HG03039 (cell line): ENCODE data around the gene TCF12.
"Not testable (repeated sequence)": the region's sequence is repeated elsewhere in the genome, so short reads cannot be mapped to it uniquely, and the experiment has no call there.

Source experiments
- ATAC-seq: cut with Tn5 transposase; IDR thresholded peaks from one replicate; pipeline ENCODE4 v1.9.1; 2021; ENCODE audit warnings: mild to moderate bottlenecking, moderate library complexity; ENCODE audit not compliant: unreplicated experiment

Gene TCF12

GRCh38 chr15:56915888-56916287 is 2.6 kb upstream of the TCF12 start:
- no peak for ATAC-seq

- ATAC-seq: no peak
Observed at GRCh38 chr15:56916825-56917477, 1.5 kb upstream of the TCF12 start.

DNA sequence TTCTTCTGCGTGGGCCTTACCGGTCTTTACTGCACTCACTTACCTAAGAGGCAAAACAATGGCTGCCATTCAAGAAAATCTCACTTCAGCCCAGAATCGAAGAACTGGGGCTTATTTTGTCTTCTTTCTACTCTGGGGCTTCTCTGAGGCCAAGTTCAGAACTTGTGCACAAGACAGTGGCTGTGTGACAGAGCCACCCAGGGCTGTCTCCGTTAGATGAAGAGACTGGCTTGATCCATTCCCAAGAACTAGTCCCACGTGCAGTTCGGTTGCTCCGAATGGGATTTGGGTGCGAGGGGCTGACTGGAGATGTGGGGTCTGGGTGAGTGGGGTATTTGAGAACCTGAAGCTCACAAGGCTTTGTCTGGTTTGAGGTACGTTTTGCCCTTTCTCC is 795 bp upstream of the TCF12 start:
- peak; percentile 3 for ATAC-seq

DNA sequence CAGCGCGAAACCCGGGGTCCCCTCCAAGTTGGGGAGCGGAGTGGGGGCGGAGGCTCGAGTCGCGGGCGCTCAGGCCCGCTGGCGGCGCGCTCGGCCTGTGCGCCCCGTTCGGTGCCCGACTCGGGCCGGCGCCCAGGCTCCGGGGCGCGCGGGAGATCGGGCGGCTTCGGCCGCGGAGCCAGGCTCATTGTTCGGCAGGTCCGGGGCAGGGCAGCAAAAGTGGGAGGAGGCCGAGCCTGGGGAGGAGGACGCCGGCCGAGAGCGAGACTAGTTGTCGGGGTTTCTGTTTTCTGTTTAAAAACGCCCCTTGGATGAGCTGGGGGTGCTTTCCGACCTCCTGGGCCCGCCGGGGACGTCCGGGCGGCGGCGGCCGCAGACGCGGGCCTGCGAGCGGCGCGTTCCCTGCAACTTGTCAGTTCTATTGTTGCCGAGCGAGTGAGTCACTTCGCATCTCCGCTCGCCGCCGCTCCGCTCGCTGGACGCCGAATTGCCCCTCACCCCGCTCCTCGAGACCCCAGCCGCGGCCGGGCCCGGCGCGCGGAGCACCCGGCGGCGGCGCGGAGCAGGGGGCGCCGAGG is 676 bp downstream of the TCF12 start:
- ATAC-seq: peak; percentile 29

- ATAC-seq: peak; percentile 3
Observed at GRCh38 chr15:56919609-56920366, 1.3 kb downstream of the TCF12 start.

DNA sequence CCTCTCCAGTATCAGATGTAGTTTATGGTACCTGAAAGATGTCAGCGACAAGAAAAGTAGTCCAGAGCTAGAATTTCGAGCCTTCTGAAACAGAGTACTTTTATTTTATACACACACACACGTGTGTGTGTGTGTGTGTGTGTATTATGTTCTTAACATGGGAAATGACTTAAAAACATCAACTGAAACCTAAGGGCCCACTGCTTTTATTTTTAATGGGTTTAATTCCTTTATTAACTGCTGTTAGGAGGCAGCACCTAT is 1.9 kb downstream of the TCF12 start:
- ATAC-seq: no peak

GRCh38 chr15:56923174-56923591 is 4.7 kb downstream of the TCF12 start:
- no peak for ATAC-seq

- ATAC-seq: no peak
Observed at GRCh38 chr15:56927816-56928215, 9.4 kb downstream of the TCF12 start.

DNA sequence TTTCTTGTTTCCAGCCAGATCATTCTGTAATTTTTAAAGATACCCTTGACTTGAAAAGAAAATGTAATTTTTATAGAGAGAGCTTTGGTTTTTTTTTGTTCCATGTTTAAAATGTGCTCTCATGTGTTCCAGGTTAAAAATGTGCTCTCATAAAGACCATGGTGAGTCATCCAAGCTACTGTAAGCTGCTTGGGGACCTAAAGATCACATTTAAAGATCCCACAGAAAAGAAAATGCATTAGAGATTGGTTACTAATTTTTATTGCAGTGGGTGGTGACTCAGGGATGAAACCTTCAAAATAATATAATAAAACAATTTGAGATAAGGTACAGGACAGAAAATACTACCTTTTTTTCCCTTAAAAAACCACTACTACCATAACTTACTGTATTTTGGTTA is 11.0 kb downstream of the TCF12 start:
- no peak for ATAC-seq

DNA sequence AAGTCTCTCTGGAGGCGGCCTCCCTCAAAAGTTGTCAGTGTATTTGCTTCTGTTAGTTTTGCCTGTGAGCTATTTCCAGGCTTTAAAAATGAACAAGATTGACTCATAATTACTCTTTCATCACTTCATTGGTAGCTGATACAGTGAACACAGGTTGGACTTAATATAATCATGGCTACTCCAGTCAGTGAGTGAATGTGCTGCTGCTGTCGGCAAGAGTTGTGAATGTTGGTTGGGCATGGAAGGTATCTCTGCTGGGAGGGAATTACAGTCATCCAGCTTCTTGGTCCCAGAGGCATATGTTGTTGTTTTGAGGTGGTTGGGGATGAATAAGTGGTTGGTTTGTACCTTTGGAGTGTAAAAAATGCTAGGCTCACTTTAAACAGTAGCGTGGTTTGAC is 11.5 kb downstream of the TCF12 start:
- ATAC-seq: no peak

DNA sequence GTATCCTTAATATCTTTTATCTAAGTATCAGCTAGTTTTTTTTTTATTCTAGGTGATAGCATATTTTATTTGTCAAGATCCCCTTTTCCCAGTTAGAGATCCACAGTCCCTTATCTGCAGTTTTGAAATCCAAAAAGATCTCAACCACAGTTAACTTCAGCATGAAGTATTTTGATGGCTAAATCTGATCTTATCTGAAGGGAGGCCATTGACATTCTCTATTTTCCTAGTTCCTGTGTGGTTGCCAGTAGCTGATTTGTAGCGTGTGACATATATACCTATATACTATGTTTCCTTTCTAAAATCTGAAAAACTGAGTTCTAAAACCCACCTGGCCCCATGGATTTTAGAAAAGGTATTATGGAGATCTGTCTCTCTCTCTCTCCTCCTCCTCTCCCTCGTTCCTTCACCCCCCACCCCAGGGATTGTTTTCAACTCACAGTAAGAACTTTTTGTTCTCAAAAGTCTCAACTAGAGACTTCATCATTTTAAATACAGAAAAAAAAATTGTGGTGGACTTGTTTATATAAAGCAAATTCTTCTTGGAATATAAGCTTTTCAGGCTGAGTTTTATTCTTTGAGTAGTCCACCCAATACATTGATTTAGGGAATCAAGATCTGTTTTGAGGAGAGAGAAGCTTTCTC is 12.3 kb downstream of the TCF12 start:
- no peak for ATAC-seq

DNA sequence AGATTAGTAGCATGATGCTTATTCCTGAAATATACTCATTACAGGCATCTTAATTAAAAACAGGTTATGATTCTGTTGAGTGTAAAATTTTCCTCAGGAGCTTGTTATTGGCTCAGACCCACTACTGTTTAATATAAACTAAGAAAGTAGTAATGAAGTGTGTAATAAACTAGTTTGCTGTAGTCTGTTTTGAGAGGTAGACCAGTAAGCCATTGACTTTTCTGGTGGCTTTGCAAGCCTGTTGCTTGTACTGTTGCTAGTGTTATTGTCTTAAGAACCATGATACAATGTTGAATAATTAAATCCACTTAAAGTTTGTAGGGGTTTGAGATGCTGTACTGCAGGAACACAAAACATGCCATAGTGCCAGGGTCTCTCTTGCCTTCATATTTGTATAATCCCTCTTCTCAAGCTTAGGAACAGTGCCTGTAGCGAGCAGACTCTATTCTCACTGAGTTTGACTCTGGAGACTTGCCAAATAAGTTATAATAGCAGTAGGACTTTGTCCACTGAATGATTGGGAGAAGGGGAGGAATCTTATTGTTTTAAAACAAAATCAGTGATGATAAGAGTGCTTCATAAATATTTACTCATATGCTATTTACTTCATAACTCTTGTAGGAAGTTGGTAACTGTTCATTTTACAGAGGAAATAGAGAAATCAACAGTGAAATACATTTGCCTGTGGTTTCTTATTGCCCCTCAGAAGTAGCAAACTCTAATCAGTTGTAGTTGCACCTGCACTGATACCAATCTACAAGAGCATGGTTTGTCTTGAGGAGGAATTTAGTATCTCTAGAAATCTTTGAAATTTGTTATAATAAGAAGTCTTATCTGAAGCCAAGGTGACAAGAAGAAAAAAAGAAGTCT is 13.4 kb downstream of the TCF12 start:
- ATAC-seq: no peak

DNA sequence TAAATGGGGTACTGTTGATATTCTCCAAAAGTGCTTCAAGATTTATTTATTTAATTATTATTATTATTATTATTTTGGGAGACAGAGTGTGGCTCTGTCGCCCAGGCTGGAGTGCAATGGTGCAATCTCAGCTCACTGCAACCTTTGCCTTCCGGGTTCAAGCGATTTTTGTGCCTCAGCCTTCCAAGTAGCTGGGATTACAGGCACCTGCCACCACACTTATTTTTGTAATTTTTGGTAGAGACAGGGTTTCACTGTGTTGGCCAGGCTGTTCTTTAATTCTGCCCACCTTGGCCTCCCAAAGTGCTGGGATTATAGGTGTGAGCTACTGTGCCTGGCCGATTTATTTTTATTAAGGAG is 14.0 kb downstream of the TCF12 start:
- ATAC-seq: not testable (repeated sequence)

DNA sequence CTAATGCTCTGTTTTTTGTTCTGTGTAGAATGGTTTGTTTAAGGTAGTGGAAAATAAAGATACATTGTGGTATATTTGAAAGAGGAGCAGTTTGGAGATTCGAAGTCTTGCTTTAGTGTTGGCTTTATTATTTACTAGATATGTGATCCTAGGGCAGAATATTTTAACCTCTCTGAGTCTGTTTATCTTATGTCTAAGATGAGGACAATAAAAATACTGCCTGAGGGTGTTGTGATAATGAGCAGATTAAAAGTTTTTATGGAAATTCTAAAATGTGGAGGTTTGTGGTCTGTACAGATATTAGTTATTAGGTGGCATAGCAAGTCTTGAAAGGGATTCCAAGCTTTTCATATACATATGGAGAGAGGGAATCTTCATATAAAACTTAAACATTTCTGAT is 15.0 kb downstream of the TCF12 start:
- ATAC-seq: no peak

- ATAC-seq: no peak
Observed at GRCh38 chr15:56933811-56934210, 15.4 kb downstream of the TCF12 start.

- ATAC-seq: no peak
Observed at GRCh38 chr15:56934269-56934668, 15.8 kb downstream of the TCF12 start.

GRCh38 chr15:56936929-56937328 is 18.5 kb downstream of the TCF12 start:
- no peak for ATAC-seq

DNA sequence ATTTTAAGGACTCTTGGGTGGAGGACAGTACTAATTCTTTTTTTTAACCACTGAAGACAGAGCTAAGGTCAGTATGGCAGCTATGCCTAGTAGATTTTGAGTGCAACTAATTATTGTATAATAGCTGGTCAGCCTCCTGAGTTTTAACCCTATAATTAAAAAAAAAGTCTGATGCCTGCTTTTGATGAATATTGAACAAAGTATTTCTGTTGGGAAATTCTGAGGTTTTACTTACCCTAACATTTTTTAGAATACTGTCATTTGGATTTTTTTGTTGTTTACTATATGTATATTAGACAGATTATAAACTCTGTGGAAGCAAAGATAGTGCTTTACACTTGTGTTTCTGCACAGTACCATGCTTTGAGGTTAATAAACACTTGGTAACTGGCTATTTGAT is 20.8 kb downstream of the TCF12 start:
- ATAC-seq: no peak

DNA sequence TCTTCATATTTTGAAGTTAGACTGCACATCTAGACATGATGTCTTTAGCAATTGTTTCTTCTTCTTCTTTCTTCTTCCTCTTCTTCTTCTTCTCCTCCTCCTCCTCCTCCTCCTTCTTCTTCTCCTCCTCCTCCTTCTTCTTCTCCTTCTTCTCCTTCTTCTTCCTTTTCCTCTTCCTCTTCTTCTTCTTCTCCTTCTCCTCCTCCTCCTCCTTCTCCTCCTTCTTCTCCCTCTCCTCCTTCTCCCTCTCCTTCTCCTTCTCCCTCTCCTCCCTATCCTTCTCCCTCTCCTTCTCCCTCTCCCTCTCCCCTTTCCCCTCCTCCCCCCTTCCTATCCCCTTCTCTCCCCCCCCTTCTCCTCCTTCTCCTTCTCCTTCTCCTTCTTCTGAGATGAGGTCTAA is 21.9 kb downstream of the TCF12 start:
- no peak for ATAC-seq

DNA sequence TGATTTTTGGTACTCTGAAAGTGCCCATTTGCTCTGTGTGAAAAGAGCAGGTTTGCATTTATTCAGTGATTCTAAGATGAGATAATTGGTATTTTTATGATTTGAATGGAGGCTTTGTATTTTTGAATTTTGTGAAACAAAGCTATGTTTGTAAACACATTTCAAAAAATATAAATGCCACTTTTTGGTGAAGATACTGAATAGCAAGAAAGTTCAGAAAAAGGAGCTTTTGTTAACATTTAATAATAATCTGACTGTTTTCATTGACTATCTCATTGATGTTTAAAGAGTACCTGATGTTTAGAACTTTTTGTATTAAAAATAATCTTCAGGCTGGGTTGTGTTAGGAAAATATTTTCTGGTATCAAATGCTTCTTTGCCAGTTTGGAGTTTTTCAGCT is 23.7 kb downstream of the TCF12 start:
- no peak for ATAC-seq

- no peak for ATAC-seq
Observed at GRCh38 chr15:56943403-56943802, 25.0 kb downstream of the TCF12 start.
